Measurements from ENCODE around the gene ZNF280D. TPM values are rescaled to one million over a fixed set of nuclear protein-coding genes. Genes with fewer than 3 reads are reported as not detected.

ZNF280D gene
- total RNA-seq, 4 donors from 2014 or later: 11.7 to 42.9 (median 15.1) TPM

DNA sequence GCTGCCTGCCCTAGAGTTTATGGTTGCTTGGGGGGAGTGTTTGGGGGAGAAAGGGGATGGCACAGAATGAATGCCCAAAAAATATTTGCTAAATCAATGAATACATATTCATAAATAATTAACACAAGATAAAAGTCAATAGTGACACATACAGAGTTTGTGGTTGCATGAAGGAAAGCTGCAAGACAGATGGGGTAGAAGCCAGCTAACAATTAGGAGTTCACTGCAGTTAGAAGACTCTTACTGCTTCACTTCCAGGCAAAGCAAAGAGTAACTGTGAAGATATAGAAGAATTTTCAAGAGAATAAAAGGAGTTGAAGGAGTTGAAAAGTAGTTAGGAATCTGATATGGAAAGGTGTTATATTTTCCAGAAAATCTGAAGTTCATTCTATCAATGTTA lies 72.4 kb downstream of the ZNF280D start:
- no peak overlapping the region for H3K4me3 ChIP-seq
- intact Hi-C loops (cut with DNase I): no loop called here
- H3K36me3 ChIP-seq: peaks cover 0 to 62% (median 4%) of the 10 kb centered on the region in 3 donors
- no peaks in the 10 kb centered on the region for H3K9me3 ChIP-seq
- no peaks in the 10 kb centered on the region for H3K27me3 ChIP-seq
- TF ChIP-seq, protein P1, sequence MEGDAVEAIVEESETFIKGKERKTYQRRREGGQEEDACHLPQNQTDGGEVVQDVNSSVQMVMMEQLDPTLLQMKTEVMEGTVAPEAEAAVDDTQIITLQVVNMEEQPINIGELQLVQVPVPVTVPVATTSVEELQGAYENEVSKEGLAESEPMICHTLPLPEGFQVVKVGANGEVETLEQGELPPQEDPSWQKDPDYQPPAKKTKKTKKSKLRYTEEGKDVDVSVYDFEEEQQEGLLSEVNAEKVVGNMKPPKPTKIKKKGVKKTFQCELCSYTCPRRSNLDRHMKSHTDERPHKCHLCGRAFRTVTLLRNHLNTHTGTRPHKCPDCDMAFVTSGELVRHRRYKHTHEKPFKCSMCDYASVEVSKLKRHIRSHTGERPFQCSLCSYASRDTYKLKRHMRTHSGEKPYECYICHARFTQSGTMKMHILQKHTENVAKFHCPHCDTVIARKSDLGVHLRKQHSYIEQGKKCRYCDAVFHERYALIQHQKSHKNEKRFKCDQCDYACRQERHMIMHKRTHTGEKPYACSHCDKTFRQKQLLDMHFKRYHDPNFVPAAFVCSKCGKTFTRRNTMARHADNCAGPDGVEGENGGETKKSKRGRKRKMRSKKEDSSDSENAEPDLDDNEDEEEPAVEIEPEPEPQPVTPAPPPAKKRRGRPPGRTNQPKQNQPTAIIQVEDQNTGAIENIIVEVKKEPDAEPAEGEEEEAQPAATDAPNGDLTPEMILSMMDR (IDR thresholded peaks at IDR 0.05): no peak
- no peak for TF ChIP-seq POLR2A (IDR thresholded peaks at IDR 0.05)
- no peak overlapping the region for H3K27ac ChIP-seq
- no peak for DNase-seq
- no peaks in the 10 kb centered on the region for H3K4me1 ChIP-seq

- Histone ChIP-seq H3K4me1 (no peaks in the 10 kb centered on the region), H3K9me3 (no peaks in the 10 kb centered on the region), H3K36me3 (peaks cover 0 to 49% (median 0%) of the 10 kb centered on the region in 3 donors), H3K27me3 (no peaks in the 10 kb centered on the region), H3K27ac (no peak overlapping the region), H3K4me3 (no peak overlapping the region)
- TF ChIP-seq POLR2A (IDR thresholded peaks at IDR 0.05): no peak
- TF ChIP-seq, protein P1 (IDR thresholded peaks at IDR 0.05): no peak
- WGBS, 2 donors: 72 to 74% methylated on average over 2 of the region's 2 CpGs
- no peak for DNase-seq
- intact Hi-C loops (cut with DNase I): no loop called here
These were observed 74.1 kb downstream of the ZNF280D start for GRCh38 chr15:56659197-56659596.

DNA sequence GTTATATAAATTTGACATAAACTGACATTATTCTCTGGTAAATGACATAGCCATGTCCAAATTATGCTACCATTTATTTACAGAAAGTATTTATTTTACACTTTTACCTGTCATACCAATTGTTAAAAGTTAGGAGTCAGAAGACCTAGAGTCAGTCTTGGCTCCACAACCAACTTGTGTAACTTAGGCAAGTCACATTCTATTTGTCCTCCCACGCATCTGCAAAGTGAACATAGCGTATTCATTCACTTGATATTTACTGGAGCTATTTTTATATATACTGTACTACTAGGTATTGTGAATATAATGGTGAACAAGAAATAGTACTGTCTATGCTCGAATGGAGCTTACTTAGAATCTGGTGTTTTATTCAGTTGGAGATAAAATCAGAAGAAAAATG lies 78.7 kb downstream of the ZNF280D start:
- 91 to 92% methylated on average over 3 of the region's 3 CpGs for WGBS, 2 donors
- H3K4me1 ChIP-seq: no peaks in the 10 kb centered on the region
- DNase-seq: no peak
- H3K4me3 ChIP-seq: no peak overlapping the region
- intact Hi-C loops (cut with DNase I): no loop called here
- H3K36me3 ChIP-seq: peaks cover 0 to 33% (median 0%) of the 10 kb centered on the region in 3 donors
- no peak overlapping the region for H3K27ac ChIP-seq
- H3K27me3 ChIP-seq: no peaks in the 10 kb centered on the region
- no peaks in the 10 kb centered on the region for H3K9me3 ChIP-seq
- TF ChIP-seq, protein P1 (IDR thresholded peaks at IDR 0.05): no peak
- TF ChIP-seq POLR2A (IDR thresholded peaks at IDR 0.05): no peak

DNA sequence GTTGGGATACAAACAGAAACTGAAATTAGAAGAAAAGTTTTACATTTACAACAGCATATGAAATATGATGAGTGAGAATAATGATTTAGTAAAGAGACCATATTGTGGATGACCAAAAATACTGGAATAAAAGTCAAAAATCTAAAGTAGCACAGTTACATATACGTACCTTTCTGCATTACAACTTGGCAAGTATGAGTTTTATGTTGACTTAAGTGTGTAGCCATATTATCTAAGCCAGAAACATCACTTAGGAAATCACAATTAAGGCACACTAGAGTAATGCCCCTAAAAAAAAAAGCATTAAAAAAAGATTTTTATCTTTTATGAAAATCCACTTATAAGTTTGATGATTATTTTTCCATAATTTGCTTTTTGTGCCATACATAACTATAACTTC lies 79.1 kb downstream of the ZNF280D start:
- Histone ChIP-seq H3K27me3 (no peaks in the 10 kb centered on the region), H3K4me3 (no peak overlapping the region)
- 94 to 96% methylated on average over 1 of the region's 1 CpG for WGBS, 2 donors

DNA sequence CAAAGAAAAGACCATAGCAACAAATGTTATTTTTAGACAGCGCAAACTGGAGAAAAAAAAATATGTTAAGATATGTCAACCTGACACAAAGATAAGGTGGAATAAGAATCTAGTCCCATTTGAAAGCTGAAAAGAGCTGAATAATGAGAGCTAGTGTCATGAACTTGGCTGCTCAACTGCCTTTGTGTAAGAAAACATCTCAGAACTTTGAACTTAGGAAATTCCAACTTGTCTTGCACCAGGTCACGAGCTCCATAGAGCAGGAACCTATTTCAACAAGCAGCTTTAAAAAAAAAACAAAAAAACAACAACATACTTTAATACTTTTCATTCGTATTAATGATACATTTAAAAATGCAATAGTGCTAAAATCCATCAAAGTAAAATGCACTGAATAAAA lies 79.5 kb downstream of the ZNF280D start:
- Histone ChIP-seq H3K27me3 (no peaks in the 10 kb centered on the region), H3K4me3 (no peak overlapping the region), H3K4me1 (no peaks in the 10 kb centered on the region), H3K36me3 (peaks cover 0 to 25% (median 0%) of the 10 kb centered on the region in 3 donors), H3K9me3 (no peaks in the 10 kb centered on the region), H3K27ac (no peak overlapping the region)
- intact Hi-C loops (cut with DNase I): no loop called here
- no peak for DNase-seq
- WGBS, 2 donors: 82 to 91% methylated on average over 3 of the region's 3 CpGs
- TF ChIP-seq, protein P1 (IDR thresholded peaks at IDR 0.05): no peak
- TF ChIP-seq POLR2A (IDR thresholded peaks at IDR 0.05): no peak

More for the DNA sequence above, 79.1 kb downstream of the ZNF280D start:
- Histone ChIP-seq H3K36me3 (peaks cover 0 to 29% (median 0%) of the 10 kb centered on the region in 3 donors), H3K27ac (no peak overlapping the region), H3K4me1 (no peaks in the 10 kb centered on the region), H3K9me3 (no peaks in the 10 kb centered on the region)
- DNase-seq: no peak
- intact Hi-C loops (cut with DNase I): no loop called here
- TF ChIP-seq, protein P1 (IDR thresholded peaks at IDR 0.05): no peak
- TF ChIP-seq POLR2A (IDR thresholded peaks at IDR 0.05): no peak
